Skeletal muscle tissue (tissue), 4 donors: ENCODE data around the gene CALY. TPM values are rescaled to one million over a fixed set of nuclear protein-coding genes. Genes with fewer than 3 reads are reported as not detected.

Source experiments
- H3K27ac ChIP-seq: one replicate; pipeline ENCODE4 v1.7.0; 2013; ENCODE audit warnings: mild to moderate bottlenecking, low read depth, low read length, inconsistent platforms
- H3K27me3 ChIP-seq, 3 donors: one replicate each; pipeline ENCODE4 v1.7.0; 2013; ENCODE audit warnings: low read length in 3 of 3; ENCODE audit not compliant: control insufficient read depth in 3 of 3, insufficient read depth in 3 of 3
- H3K36me3 ChIP-seq, 3 donors: one replicate each; pipeline ENCODE4 v1.7.0; 2013; ENCODE audit warnings: low read length in 3 of 3; ENCODE audit not compliant: control insufficient read depth in 3 of 3, insufficient read depth in 3 of 3
- H3K4me1 ChIP-seq, 3 donors: one replicate each; pipeline ENCODE4 v1.7.0; 2013; ENCODE audit warnings: low read length in 3 of 3, mild to moderate bottlenecking in 3 of 3; ENCODE audit not compliant: control insufficient read depth in 3 of 3, insufficient read depth in 3 of 3
- H3K4me3 ChIP-seq, 3 donors: one replicate each; pipeline ENCODE4 v1.7.0; 2013; ENCODE audit warnings: low read length in 3 of 3
- H3K9ac ChIP-seq, 3 donors: one replicate each; pipeline ENCODE4 v1.7.0; 2013; ENCODE audit warnings: low read length in 3 of 3, mild to moderate bottlenecking in 3 of 3, moderate library complexity in 2 of 3, low read depth in 1 of 3
- H3K9me3 ChIP-seq, 3 donors: one replicate each; pipeline ENCODE4 v1.7.0; 2013; ENCODE audit warnings: low read length in 3 of 3; ENCODE audit not compliant: control insufficient read depth in 3 of 3
- total RNA-seq: library from RNA; depleted of rRNA; stranded (reverse); fragments of >200 nt; gene quantifications from one replicate; pipeline ENCODE4 v1.2.3, GENCODE V29; 2014
- donor health status: Osteomylitis.

The CALY gene
- total RNA-seq, 1 donor from 2014 or later = not detected

DNA sequence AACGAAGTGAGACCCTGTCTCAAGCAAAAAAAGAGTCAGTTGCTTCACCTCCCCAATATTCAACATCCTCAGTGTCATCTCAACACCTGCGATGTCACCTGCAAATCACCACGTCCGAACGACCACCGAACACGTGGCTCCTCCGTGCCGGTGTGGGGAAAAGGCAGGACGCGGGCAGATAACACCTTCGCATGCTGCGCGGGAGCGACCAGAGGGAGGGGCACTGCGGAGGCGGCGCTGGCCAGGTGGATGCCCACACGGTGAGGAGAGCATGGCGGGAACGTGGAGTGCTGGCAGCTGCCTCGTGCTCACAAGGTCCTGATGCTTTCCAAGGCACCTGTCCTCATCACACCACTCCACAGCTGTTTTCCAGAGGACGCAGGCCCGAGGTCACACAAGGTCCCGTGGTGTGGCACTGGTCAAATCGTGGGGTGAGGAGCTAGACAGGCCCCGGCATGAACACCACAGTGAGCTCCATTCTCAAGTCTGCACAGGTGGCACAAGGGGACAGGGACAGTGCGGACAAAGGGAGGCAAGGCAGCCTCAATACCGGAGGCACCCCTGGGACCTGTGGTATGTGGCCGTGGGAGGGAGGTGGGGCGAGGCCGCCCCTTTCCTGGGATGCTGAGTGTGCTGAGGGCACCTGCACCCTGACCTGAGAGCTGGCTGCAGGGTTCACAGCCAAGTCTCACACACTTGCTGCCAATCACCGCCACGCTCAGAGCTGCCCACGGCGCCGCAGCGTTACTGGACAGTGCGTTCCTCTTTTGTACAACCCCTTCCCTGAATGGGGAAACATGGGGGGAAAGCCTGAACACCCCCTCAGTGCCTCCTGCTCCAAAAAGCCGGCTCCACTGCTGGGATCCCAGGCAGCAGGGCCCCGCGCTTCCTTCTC, 41.0 kb downstream of the CALY start:
- H3K4me3 ChIP-seq = no peak overlapping the region
- peaks cover 73 to 82% (median 77%) of the 10 kb centered on the region in 3 donors for H3K36me3 ChIP-seq
- no peaks in the 10 kb centered on the region for H3K9me3 ChIP-seq
- no peak overlapping the region for H3K9ac ChIP-seq
- H3K27ac ChIP-seq = no peak overlapping the region
- no peaks in the 10 kb centered on the region for H3K4me1 ChIP-seq
- H3K27me3 ChIP-seq = no peaks in the 10 kb centered on the region

DNA sequence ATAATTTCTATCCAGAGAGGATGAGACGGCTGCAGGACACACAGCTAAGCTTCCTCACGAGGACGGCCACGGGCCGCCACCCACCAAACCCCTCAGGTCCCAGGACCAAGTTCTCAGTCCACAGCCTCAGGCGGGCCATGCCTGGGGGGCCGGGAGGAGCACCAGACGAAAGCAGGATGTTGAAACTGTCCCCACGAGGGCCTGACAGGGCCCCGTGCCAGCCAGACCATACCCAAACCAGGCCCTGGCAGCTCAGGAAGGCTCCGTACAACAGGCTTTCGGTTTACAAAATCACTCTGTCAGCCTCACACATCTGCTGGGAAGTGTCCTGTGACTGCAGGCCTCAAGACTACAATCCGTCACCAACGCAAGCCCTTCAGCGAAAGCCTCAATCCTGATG, 42.5 kb downstream of the CALY start:
- no peaks in the 10 kb centered on the region for H3K4me1 ChIP-seq
- H3K9me3 ChIP-seq = no peaks in the 10 kb centered on the region
- no peaks in the 10 kb centered on the region for H3K27me3 ChIP-seq
- no peak overlapping the region for H3K27ac ChIP-seq
- H3K36me3 ChIP-seq = peaks cover 72 to 78% (median 73%) of the 10 kb centered on the region in 3 donors
- no peak overlapping the region for H3K9ac ChIP-seq
- no peak overlapping the region for H3K4me3 ChIP-seq

DNA sequence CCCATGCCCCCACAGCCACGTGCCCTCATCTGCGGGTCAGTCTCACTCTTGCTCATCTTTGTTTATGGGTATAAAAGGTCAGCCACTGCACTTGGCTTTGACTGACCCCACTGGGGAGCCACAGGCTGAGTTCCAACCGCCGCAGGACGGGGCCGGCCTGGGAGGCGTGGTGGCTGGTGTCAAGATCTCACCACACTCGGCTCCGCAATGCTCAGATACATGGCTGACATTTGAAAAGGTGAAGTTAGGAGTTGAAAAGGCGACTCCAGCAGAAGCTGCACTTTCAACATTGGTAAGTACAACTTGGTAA, 42.9 kb downstream of the CALY start:
- Histone ChIP-seq H3K4me3 (no peak overlapping the region), H3K36me3 (peaks cover 73 to 78% (median 73%) of the 10 kb centered on the region in 3 donors), H3K9me3 (no peaks in the 10 kb centered on the region), H3K27me3 (no peaks in the 10 kb centered on the region), H3K4me1 (no peaks in the 10 kb centered on the region), H3K9ac (no peak overlapping the region), H3K27ac (no peak overlapping the region)

- no peaks in the 10 kb centered on the region for H3K27me3 ChIP-seq
- no peaks in the 10 kb centered on the region for H3K9me3 ChIP-seq
- H3K9ac ChIP-seq = no peak overlapping the region
- no peaks in the 10 kb centered on the region for H3K4me1 ChIP-seq
- H3K4me3 ChIP-seq = no peak overlapping the region
- H3K27ac ChIP-seq = no peak overlapping the region
- peaks cover 72 to 77% (median 72%) of the 10 kb centered on the region in 3 donors for H3K36me3 ChIP-seq
Observed at GRCh38 chr10:133292919-133293809, 43.5 kb downstream of the CALY start.

GRCh38 chr10:133289761-133290160, 46.9 kb downstream of the CALY start:
- H3K4me3 ChIP-seq = no peak overlapping the region
- no peak overlapping the region for H3K9ac ChIP-seq
- H3K27ac ChIP-seq = no peak overlapping the region
- no peaks in the 10 kb centered on the region for H3K9me3 ChIP-seq
- peaks cover 71 to 77% (median 71%) of the 10 kb centered on the region in 3 donors for H3K36me3 ChIP-seq
- no peaks in the 10 kb centered on the region for H3K4me1 ChIP-seq
- H3K27me3 ChIP-seq = no peaks in the 10 kb centered on the region

DNA sequence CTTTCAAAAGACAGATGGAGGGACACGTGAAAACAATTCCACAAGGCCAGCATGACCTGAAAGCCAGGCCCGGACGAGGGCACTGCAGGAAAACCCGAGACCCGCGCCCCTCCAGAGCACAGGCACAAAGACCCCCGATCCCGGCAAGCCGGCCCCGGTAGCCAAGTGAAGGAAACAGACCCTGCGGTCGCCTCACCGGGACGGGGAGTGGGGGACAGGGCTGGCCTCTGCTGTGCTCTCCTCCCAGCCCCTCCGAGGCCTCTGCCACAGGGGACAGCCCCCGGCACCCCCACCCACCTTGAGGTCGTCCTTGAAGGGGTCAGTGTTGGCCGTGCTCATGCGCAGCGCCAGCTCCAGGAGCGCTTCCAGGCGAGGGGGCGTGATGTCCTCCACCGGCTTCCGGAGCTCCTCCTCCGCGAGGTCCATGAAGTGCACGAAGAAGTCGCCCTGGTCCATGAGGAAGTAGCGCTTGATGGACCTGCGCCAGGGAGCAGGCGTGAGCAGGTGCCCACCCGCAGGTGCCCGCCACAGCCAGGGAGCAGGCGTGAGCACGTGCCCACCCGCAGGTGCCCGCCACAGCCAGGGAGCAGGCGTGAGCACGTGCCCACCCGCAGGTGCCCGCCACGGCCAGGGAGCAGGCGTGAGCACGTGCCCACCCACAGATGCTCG, 48.7 kb downstream of the CALY start:
- Histone ChIP-seq H3K36me3 (peaks cover 73 to 76% (median 75%) of the 10 kb centered on the region in 3 donors), H3K4me3 (no peak overlapping the region), H3K27ac (no peak overlapping the region), H3K9ac (no peak overlapping the region), H3K27me3 (no peaks in the 10 kb centered on the region), H3K9me3 (no peaks in the 10 kb centered on the region), H3K4me1 (no peaks in the 10 kb centered on the region)

DNA sequence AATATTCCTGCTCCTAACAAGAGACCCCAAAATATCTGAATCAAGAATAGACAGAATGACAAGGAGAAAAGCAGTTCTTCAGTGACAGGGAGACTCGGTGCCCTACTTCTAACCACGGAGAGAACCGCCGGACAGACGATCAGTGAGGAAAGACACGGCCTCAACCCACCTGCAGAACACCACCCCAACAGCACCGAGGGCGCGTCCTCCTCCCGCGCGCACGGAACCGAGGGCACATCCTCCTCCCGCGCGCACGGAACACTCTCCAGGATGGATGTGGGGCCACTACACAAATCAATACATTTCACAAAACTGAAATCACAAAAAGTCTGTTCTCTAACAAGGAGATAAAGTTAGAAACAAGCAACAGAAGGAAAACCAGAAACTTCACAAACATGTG, 50.3 kb downstream of the CALY start:
- Histone ChIP-seq H3K4me3 (no peak overlapping the region), H3K27me3 (no peaks in the 10 kb centered on the region), H3K36me3 (peaks cover 82 to 83% (median 83%) of the 10 kb centered on the region in 3 donors), H3K9ac (no peak overlapping the region), H3K9me3 (no peaks in the 10 kb centered on the region), H3K4me1 (no peaks in the 10 kb centered on the region), H3K27ac (no peak overlapping the region)

GRCh38 chr10:133285217-133285616, 51.5 kb downstream of the CALY start:
- Histone ChIP-seq H3K9ac (no peak overlapping the region), H3K36me3 (peaks cover 80 to 86% (median 82%) of the 10 kb centered on the region in 3 donors), H3K9me3 (no peaks in the 10 kb centered on the region), H3K27ac (no peak overlapping the region), H3K27me3 (no peaks in the 10 kb centered on the region), H3K4me3 (no peak overlapping the region), H3K4me1 (peaks cover 0 to 3% (median 0%) of the 10 kb centered on the region in 3 donors)

DNA sequence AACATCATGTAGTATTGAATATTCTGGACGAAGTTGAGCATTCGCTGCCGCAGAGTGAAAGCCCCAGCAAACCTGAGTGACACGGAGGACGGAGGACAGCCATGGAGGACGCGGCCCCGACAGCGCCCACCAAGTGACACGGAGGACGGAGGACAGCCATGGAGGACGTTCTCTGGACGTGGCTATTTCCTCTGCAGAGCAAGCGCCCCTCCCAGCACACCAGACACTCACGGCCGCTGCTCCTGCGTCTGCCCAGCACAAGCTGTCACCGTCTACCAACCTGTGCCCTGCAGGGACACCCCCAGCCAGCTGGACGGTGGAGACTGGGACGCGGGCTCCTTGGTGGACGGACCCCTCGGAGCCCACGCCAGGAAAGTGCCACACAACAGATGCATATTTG, 52.8 kb downstream of the CALY start:
- Histone ChIP-seq H3K36me3 (peaks cover 82 to 88% (median 83%) of the 10 kb centered on the region in 3 donors), H3K27ac (no peak overlapping the region), H3K4me1 (peaks cover 0 to 7% (median 0%) of the 10 kb centered on the region in 3 donors), H3K27me3 (no peaks in the 10 kb centered on the region), H3K9me3 (no peaks in the 10 kb centered on the region), H3K4me3 (no peak overlapping the region), H3K9ac (no peak overlapping the region)
